Neural progenitor cell (in vitro differentiated cells): ENCODE data around the gene PLEKHG1. TPM values are rescaled to one million over a fixed set of nuclear protein-coding genes. Genes with fewer than 3 reads are reported as not detected.

Source experiments
- DNase-seq: peaks from one replicate; pipeline ENCODE4 v3.0.0-alpha.2; 2016; ENCODE audit warnings: low spot score
- H2AFZ ChIP-seq: fragments of 200-600 bp; sonication (generic); replicated peaks from 2 replicates; pipeline ENCODE4 v1.6.1; 2016; ENCODE audit warnings: antibody characterized with exemption
- H3F3A ChIP-seq: fragments of 200-600 bp; sonication (generic); 2 replicates; pipeline ENCODE4 v1.6.1; 2016; ENCODE audit warnings: antibody characterized with exemption, low read depth
- H3K27ac ChIP-seq: fragments of 200-600 bp; sonication (generic); 2 replicates; pipeline ENCODE4 v1.5.1; 2016; ENCODE audit warnings: mild to moderate bottlenecking
- H3K27me3 ChIP-seq: fragments of 200-600 bp; sonication (generic); 2 replicates; pipeline ENCODE4 v1.6.1; 2016; ENCODE audit warnings: mild to moderate bottlenecking, moderate library complexity
- H3K36me3 ChIP-seq: fragments of 200-600 bp; sonication (generic); 2 replicates; pipeline ENCODE4 v1.5.1; 2016
- H3K4me1 ChIP-seq: fragments of 200-600 bp; sonication (generic); 2 replicates; pipeline ENCODE4 v1.6.1; 2016; ENCODE audit warnings: mixed run types
- H3K4me2 ChIP-seq: fragments of 200-600 bp; sonication (generic); 2 replicates; pipeline ENCODE4 v1.6.1; 2016
- H3K4me3 ChIP-seq: fragments of 200-600 bp; sonication (generic); 2 replicates; pipeline ENCODE4 v1.5.1; 2016
- H3K79me2 ChIP-seq: fragments of 200-600 bp; sonication (generic); 2 replicates; pipeline ENCODE4 v1.6.1; 2016; ENCODE audit warnings: low read depth
- H3K9ac ChIP-seq: fragments of 200-600 bp; sonication (generic); 2 replicates; pipeline ENCODE4 v1.6.1; 2016
- H3K9me3 ChIP-seq: fragments of 200-600 bp; sonication (generic); 2 replicates; pipeline ENCODE4 v1.5.1; 2016; ENCODE audit warnings: low read depth
- H4K20me1 ChIP-seq: fragments of 200-600 bp; sonication (generic); 2 replicates; pipeline ENCODE4 v1.6.1; 2016; ENCODE audit warnings: low read depth
- H3K27ac Mint-ChIP-seq: 3 replicates; pipeline ENCODE4 v1.8.0; 2021; ENCODE audit warnings: mixed read lengths
- H3K27me3 Mint-ChIP-seq: 2 replicates; pipeline ENCODE4 v1.8.0; 2022; ENCODE audit warnings: low read depth, mild to moderate bottlenecking, inconsistent platforms, moderate library complexity, mixed read lengths; ENCODE audit not compliant: insufficient read depth
- H3K36me3 Mint-ChIP-seq: 3 replicates; pipeline ENCODE4 v1.8.0; 2021; ENCODE audit warnings: mixed read lengths
- H3K4me1 Mint-ChIP-seq: 3 replicates; pipeline ENCODE4 v1.8.0; 2021; ENCODE audit warnings: mixed read lengths
- H3K4me3 Mint-ChIP-seq: 3 replicates; pipeline ENCODE4 v1.8.0; 2021; ENCODE audit warnings: mild to moderate bottlenecking, moderate library complexity, mixed read lengths
- H3K9me3 Mint-ChIP-seq: 3 replicates; pipeline ENCODE4 v1.8.0; 2020; ENCODE audit warnings: mixed read lengths
- CTCF ChIP-seq: fragments of 200-600 bp; sonication (generic); IDR thresholded peaks from 2 replicates; pipeline ENCODE4 v1.5.1; 2017; ENCODE audit warnings: antibody characterized with exemption, mild to moderate bottlenecking
- EZH2 ChIP-seq: fragments of 200-600 bp; sonication (generic); IDR thresholded peaks from 2 replicates; pipeline ENCODE4 v1.6.1; 2017; ENCODE audit warnings: antibody characterized with exemption, mild to moderate bottlenecking, moderate library complexity
- EZH2phosphoT487 ChIP-seq: fragments of 200-600 bp; sonication (generic); IDR thresholded peaks from 2 replicates; pipeline ENCODE4 v1.6.1; 2017; ENCODE audit warnings: antibody characterized with exemption
- total RNA-seq: library from RNA; depleted of rRNA; stranded (reverse); fragments of >200 nt; gene quantifications from 2 replicates; pipeline ENCODE4 v1.2.3, GENCODE V29; 2015; ENCODE audit warnings: low replicate concordance

PLEKHG1 gene
- total RNA-seq, 1 donor from 2014 or later: 4.7 TPM

- DNase-seq: no peak
- Histone ChIP-seq H3K79me2 (no peaks in the 10 kb centered on the region), H3K4me3 (no peak overlapping the region), H2AFZ (no peak overlapping the region), H4K20me1 (no peaks in the 10 kb centered on the region), H3K9me3 (no peaks in the 10 kb centered on the region), H3K4me1 (peaks cover 11% of the 10 kb centered on the region), H3K4me2 (no peak overlapping the region), H3K36me3 (no peaks in the 10 kb centered on the region), H3F3A (no peaks in the 10 kb centered on the region), H3K27me3 (no peaks in the 10 kb centered on the region), H3K9ac (no peak overlapping the region), H3K27ac (no peak overlapping the region)
- Mint-ChIP-seq H3K9me3 (peaks cover 2% of the 10 kb centered on the region), H3K36me3 (no peaks in the 10 kb centered on the region), H3K27ac (no peak overlapping the region), H3K4me1 (peaks cover 23% of the 10 kb centered on the region), H3K27me3 (peaks cover 7% of the 10 kb centered on the region), H3K4me3 (no peak overlapping the region)
- TF ChIP-seq EZH2phosphoT487: no peak
Measured at GRCh38 chr6:150568560-150568959, 31.1 kb upstream of the PLEKHG1 start.

- Histone ChIP-seq H2AFZ (no peak overlapping the region), H3K4me2 (no peak overlapping the region), H4K20me1 (no peaks in the 10 kb centered on the region), H3K27ac (no peak overlapping the region), H3K9me3 (no peaks in the 10 kb centered on the region), H3K4me3 (no peak overlapping the region), H3F3A (no peaks in the 10 kb centered on the region), H3K36me3 (no peaks in the 10 kb centered on the region), H3K79me2 (no peaks in the 10 kb centered on the region), H3K9ac (no peak overlapping the region), H3K4me1 (peaks cover 11% of the 10 kb centered on the region), H3K27me3 (no peaks in the 10 kb centered on the region)
- Mint-ChIP-seq H3K36me3 (no peaks in the 10 kb centered on the region), H3K4me3 (no peak overlapping the region), H3K4me1 (peaks cover 27% of the 10 kb centered on the region), H3K27me3 (peaks cover 7% of the 10 kb centered on the region), H3K9me3 (peaks cover 2% of the 10 kb centered on the region), H3K27ac (no peak overlapping the region)
- no peak for DNase-seq
- TF ChIP-seq EZH2: no peak
- no peak for TF ChIP-seq EZH2phosphoT487
Measured at GRCh38 chr6:150569161-150569560, 30.5 kb upstream of the PLEKHG1 start.

GRCh38 chr6:150573041-150573681 is 26.5 kb upstream of the PLEKHG1 start:
- no peaks in the 10 kb centered on the region for H3K36me3 ChIP-seq
- H3K4me3 Mint-ChIP-seq: no peak overlapping the region

GRCh38 chr6:150575836-150576235 is 23.8 kb upstream of the PLEKHG1 start:
- Histone ChIP-seq H3K27ac (no peak overlapping the region), H3K27me3 (no peaks in the 10 kb centered on the region), H3K4me2 (no peak overlapping the region), H3F3A (no peaks in the 10 kb centered on the region), H3K9me3 (no peaks in the 10 kb centered on the region), H3K79me2 (no peaks in the 10 kb centered on the region), H3K9ac (no peak overlapping the region), H3K4me3 (no peak overlapping the region), H3K36me3 (no peaks in the 10 kb centered on the region), H2AFZ (no peak overlapping the region), H4K20me1 (no peaks in the 10 kb centered on the region), H3K4me1 (peaks cover 11% of the 10 kb centered on the region)
- no peaks in the 10 kb centered on the region for H3K36me3 Mint-ChIP-seq
- H3K9me3 Mint-ChIP-seq: peaks cover 2% of the 10 kb centered on the region
- peak overlapping the region; percentile 63 for H3K27ac Mint-ChIP-seq
- no peak overlapping the region for H3K4me3 Mint-ChIP-seq
- no peak for DNase-seq
- peaks cover 8% of the 10 kb centered on the region for H3K27me3 Mint-ChIP-seq
- TF ChIP-seq EZH2 (no peak), EZH2phosphoT487 (no peak), CTCF (no peak)
- H3K4me1 Mint-ChIP-seq: peaks cover 20% of the 10 kb centered on the region

More at GRCh38 chr6:150573041-150573681, 26.5 kb upstream of the PLEKHG1 start:
- Histone ChIP-seq H3K9me3 (no peaks in the 10 kb centered on the region), H3F3A (no peaks in the 10 kb centered on the region), H4K20me1 (no peaks in the 10 kb centered on the region), H3K27ac (no peak overlapping the region), H3K4me1 (peaks cover 11% of the 10 kb centered on the region), H3K79me2 (no peaks in the 10 kb centered on the region), H3K27me3 (no peaks in the 10 kb centered on the region), H3K4me2 (peak overlapping the region; percentile 27), H2AFZ (no peak overlapping the region), H3K4me3 (no peak overlapping the region), H3K9ac (no peak overlapping the region)
- Mint-ChIP-seq H3K27ac (no peak overlapping the region), H3K27me3 (peaks cover 10% of the 10 kb centered on the region), H3K36me3 (no peaks in the 10 kb centered on the region), H3K4me1 (peaks cover 20% of the 10 kb centered on the region), H3K9me3 (peaks cover 2% of the 10 kb centered on the region)
- peak; percentile 52 for DNase-seq
- TF ChIP-seq CTCF: no peak
- TF ChIP-seq EZH2phosphoT487: no peak
- no peak for TF ChIP-seq EZH2
